ENCODE measurements around the gene SEMA4D.

SEMA4D gene

GRCh38 chr9:89428222-89428761 is 69.6 kb downstream of the SEMA4D start:
- H3K4me1 ChIP-seq (ENCODE audit: insufficient read depth, low read length) = peaks cover 25% of the 10 kb centered on the region
- H2AFZ ChIP-seq (ENCODE audit: low read depth, low read length) = no peak overlapping the region
- peaks cover 97% of the 10 kb centered on the region for H4K20me1 ChIP-seq (ENCODE audit: insufficient read depth, low read length)
- no peak for TF ChIP-seq EZH2 (IDR thresholded peaks at IDR 0.05; ENCODE audit: borderline replicate concordance, low read depth, low read length, severe bottlenecking)
- TF ChIP-seq, protein P1, sequence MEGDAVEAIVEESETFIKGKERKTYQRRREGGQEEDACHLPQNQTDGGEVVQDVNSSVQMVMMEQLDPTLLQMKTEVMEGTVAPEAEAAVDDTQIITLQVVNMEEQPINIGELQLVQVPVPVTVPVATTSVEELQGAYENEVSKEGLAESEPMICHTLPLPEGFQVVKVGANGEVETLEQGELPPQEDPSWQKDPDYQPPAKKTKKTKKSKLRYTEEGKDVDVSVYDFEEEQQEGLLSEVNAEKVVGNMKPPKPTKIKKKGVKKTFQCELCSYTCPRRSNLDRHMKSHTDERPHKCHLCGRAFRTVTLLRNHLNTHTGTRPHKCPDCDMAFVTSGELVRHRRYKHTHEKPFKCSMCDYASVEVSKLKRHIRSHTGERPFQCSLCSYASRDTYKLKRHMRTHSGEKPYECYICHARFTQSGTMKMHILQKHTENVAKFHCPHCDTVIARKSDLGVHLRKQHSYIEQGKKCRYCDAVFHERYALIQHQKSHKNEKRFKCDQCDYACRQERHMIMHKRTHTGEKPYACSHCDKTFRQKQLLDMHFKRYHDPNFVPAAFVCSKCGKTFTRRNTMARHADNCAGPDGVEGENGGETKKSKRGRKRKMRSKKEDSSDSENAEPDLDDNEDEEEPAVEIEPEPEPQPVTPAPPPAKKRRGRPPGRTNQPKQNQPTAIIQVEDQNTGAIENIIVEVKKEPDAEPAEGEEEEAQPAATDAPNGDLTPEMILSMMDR (IDR thresholded peaks at IDR 0.05; ENCODE audit: borderline replicate concordance, extremely low read depth, low read length, poor library complexity, severe bottlenecking) = no peak
- no peak overlapping the region for H3K4me2 ChIP-seq (ENCODE audit: insufficient read depth, low read length)
- peaks cover 100% of the 10 kb centered on the region for H3K79me2 ChIP-seq (ENCODE audit: insufficient read depth, low read length)
- no peak for DNase-seq
- no peak overlapping the region for H3K9ac ChIP-seq (ENCODE audit: low read depth, low read length)
- H3K4me3 ChIP-seq (ENCODE audit: low read depth in 1 of 2, low read length in 2 of 2) = no peak overlapping the region
- H3K9me3 ChIP-seq (ENCODE audit: insufficient read depth, low read length, severe bottlenecking) = no peaks in the 10 kb centered on the region
- H3K27me3 ChIP-seq (ENCODE audit: insufficient read depth, low read length, poor library complexity) = no peaks in the 10 kb centered on the region
- H3K27ac ChIP-seq (ENCODE audit: low read length) = peak overlapping the region; percentile 53
- H3K36me3 ChIP-seq (ENCODE audit: insufficient read depth, low read length) = peaks cover 44% of the 10 kb centered on the region
- ATAC-seq (ENCODE audit: insufficient read depth, low read depth) = no peak

DNA sequence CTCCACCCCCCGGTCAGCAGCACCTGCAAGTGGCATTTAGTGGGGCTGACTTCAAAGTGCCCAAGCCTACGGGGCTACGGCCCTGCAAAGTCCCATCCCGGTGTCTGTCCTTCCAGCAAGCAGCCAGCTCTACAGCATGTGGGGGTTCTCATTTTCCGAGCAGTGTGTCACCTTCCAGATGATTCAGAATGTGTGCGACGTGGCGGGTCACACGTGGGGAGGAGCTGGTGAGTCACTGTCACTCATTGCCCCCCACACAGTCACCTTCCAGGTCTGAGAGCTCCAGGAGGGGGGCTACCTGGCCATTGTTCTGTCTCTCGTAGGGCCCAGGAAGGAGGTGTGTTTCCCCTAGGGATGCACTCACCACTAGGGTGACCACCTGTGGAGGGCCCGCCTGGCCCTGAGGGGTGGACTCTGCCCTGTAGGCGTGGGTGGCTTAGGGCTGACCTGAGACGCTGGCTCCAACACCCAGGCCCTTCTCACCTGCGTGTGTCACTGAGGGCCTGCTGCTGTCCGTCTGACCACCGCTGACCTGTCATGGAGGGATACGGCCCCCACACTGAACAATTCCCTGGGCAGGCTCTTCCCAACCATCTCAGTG is 70.2 kb downstream of the SEMA4D start:
- Histone ChIP-seq H3K79me2 (ENCODE audit: insufficient read depth, low read length) (peaks cover 100% of the 10 kb centered on the region), H3K4me2 (ENCODE audit: insufficient read depth, low read length) (no peak overlapping the region)

GRCh38 chr9:89426384-89426961 is 71.4 kb downstream of the SEMA4D start:
- Histone ChIP-seq H3K4me1 (ENCODE audit: insufficient read depth, low read length) (peaks cover 25% of the 10 kb centered on the region), H3K79me2 (ENCODE audit: insufficient read depth, low read length) (peaks cover 100% of the 10 kb centered on the region), H4K20me1 (ENCODE audit: insufficient read depth, low read length) (peaks cover 92% of the 10 kb centered on the region), H3K27me3 (ENCODE audit: insufficient read depth, low read length, poor library complexity) (no peaks in the 10 kb centered on the region), H3K4me2 (ENCODE audit: insufficient read depth, low read length) (no peak overlapping the region), H3K36me3 (ENCODE audit: insufficient read depth, low read length) (peaks cover 44% of the 10 kb centered on the region), H3K9me3 (ENCODE audit: insufficient read depth, low read length, severe bottlenecking) (no peaks in the 10 kb centered on the region), H3K9ac (ENCODE audit: low read depth, low read length) (no peak overlapping the region), H3K4me3 (ENCODE audit: low read depth in 1 of 2, low read length in 2 of 2) (no peak overlapping the region), H3K27ac (ENCODE audit: low read length) (peak overlapping the region; percentile 52), H2AFZ (ENCODE audit: low read depth, low read length) (no peak overlapping the region)
- TF ChIP-seq, protein P1 (IDR thresholded peaks at IDR 0.05; ENCODE audit: borderline replicate concordance, extremely low read depth, low read length, poor library complexity, severe bottlenecking) = no peak
- no peak for TF ChIP-seq EZH2 (IDR thresholded peaks at IDR 0.05; ENCODE audit: borderline replicate concordance, low read depth, low read length, severe bottlenecking)
- ATAC-seq (ENCODE audit: insufficient read depth, low read depth) (peak; percentile 75), DNase-seq (peak; percentile 58)

More for the DNA sequence above, 70.2 kb downstream of the SEMA4D start:
- Histone ChIP-seq H3K4me3 (ENCODE audit: low read depth in 1 of 2, low read length in 2 of 2) (no peak overlapping the region), H2AFZ (ENCODE audit: low read depth, low read length) (no peak overlapping the region), H3K27ac (ENCODE audit: low read length) (peak overlapping the region; percentile 53; the same call in 1 of the 2 replicates), H3K9ac (ENCODE audit: low read depth, low read length) (no peak overlapping the region), H3K9me3 (ENCODE audit: insufficient read depth, low read length, severe bottlenecking) (no peaks in the 10 kb centered on the region), H3K4me1 (ENCODE audit: insufficient read depth, low read length) (peaks cover 25% of the 10 kb centered on the region), H3K27me3 (ENCODE audit: insufficient read depth, low read length, poor library complexity) (no peaks in the 10 kb centered on the region), H4K20me1 (ENCODE audit: insufficient read depth, low read length) (peaks cover 93% of the 10 kb centered on the region), H3K36me3 (ENCODE audit: insufficient read depth, low read length) (peaks cover 40% of the 10 kb centered on the region)
- no peak for ATAC-seq (ENCODE audit: insufficient read depth, low read depth)
- no peak for DNase-seq
- TF ChIP-seq, protein P1 (IDR thresholded peaks at IDR 0.05; ENCODE audit: borderline replicate concordance, extremely low read depth, low read length, poor library complexity, severe bottlenecking) = no peak
- TF ChIP-seq EZH2 (IDR thresholded peaks at IDR 0.05; ENCODE audit: borderline replicate concordance, low read depth, low read length, severe bottlenecking) = no peak
